OCI-LY7 (cell line): ENCODE results near the gene H1-8. TPM values are rescaled to one million over a fixed set of nuclear protein-coding genes. Genes with fewer than 3 reads are reported as not detected.

Source experiments
- BruUV-seq: library from RNA; stranded (reverse); fragments of 400-500 nt; replicated peaks from 2 replicates; lab custom pipeline; 2021; lab: Mats Ljungman, UMichigan
- CTCF ChIA-PET: fragments of 300-600 bp; sonication (Branson Sonifier 250); formaldehyde crosslinking; loops from one replicate; lab custom pipeline; 2022; ENCODE audit warnings: antibody characterized with exemption; ENCODE audit not compliant: unreplicated experiment; lab: Charles Lee
- POLR2A ChIA-PET: fragments of 300-600 bp; sonication (Branson Sonifier 250); formaldehyde crosslinking; loops from one replicate; lab custom pipeline; 2022; ENCODE audit warnings: antibody characterized with exemption; lab: Charles Lee
- DNase-seq: peaks from one replicate; pipeline ENCODE4 v3.0.0-alpha.2; 2015; ENCODE audit warnings: low spot score
- H2AFZ ChIP-seq: fragments of 200-600 bp; sonication (generic), shearing (Covaris generic); 2 replicates; pipeline ENCODE4 v1.6.1; 2014; ENCODE audit warnings: mild to moderate bottlenecking, antibody characterized with exemption, low read length, moderate library complexity
- H3K27ac ChIP-seq: fragments of 200-600 bp; sonication (generic); 2 replicates; pipeline ENCODE4 v1.5.1; 2014; ENCODE audit warnings: mixed run types, low read depth, mild to moderate bottlenecking, moderate library complexity, low read length, inconsistent platforms; ENCODE audit not compliant: poor library complexity, severe bottlenecking
- H3K36me3 ChIP-seq: fragments of 200-600 bp; sonication (generic); 2 replicates; pipeline ENCODE4 v1.6.1; 2014; ENCODE audit warnings: mild to moderate bottlenecking, antibody characterized with exemption, low read length, moderate library complexity, mixed read lengths; ENCODE audit not compliant: insufficient read depth
- H3K4me1 ChIP-seq: fragments of 200-600 bp; sonication (generic); 2 replicates; pipeline ENCODE4 v1.5.1; 2014; ENCODE audit warnings: mild to moderate bottlenecking, low read length; ENCODE audit not compliant: insufficient read depth, poor library complexity, severe bottlenecking
- H3K4me2 ChIP-seq: fragments of 200-600 bp; sonication (generic); 2 replicates; pipeline ENCODE4 v1.6.1; 2014; ENCODE audit warnings: mild to moderate bottlenecking, low read length
- H3K4me3 ChIP-seq: fragments of 200-600 bp; sonication (generic); 2 replicates; pipeline ENCODE4 v1.5.1; 2014; ENCODE audit warnings: mild to moderate bottlenecking, low read depth, low read length; ENCODE audit not compliant: poor library complexity, severe bottlenecking
- H3K79me2 ChIP-seq: fragments of 200-600 bp; sonication (generic); 2 replicates; pipeline ENCODE4 v1.6.1; 2016; ENCODE audit warnings: low read depth, mild to moderate bottlenecking, low read length, moderate library complexity, mixed read lengths; ENCODE audit not compliant: insufficient read depth
- H3K9me2 ChIP-seq: fragments of 200-600 bp; sonication (generic); 2 replicates; pipeline ENCODE4 v1.6.1; 2016; ENCODE audit warnings: mild to moderate bottlenecking, low read length, mixed read lengths; ENCODE audit not compliant: insufficient read depth
- H3K9me3 ChIP-seq: fragments of 200-600 bp; sonication (generic); 2 replicates; pipeline ENCODE4 v1.6.1; 2014; ENCODE audit warnings: mild to moderate bottlenecking, mixed run types, low read length, mixed read lengths
- H4K20me1 ChIP-seq: fragments of 200-600 bp; sonication (generic); 2 replicates; pipeline ENCODE4 v1.6.1; 2014; ENCODE audit warnings: mild to moderate bottlenecking, antibody characterized with exemption, low read length, moderate library complexity, mixed read lengths; ENCODE audit not compliant: insufficient read depth
- EZH2phosphoT487 ChIP-seq: fragments of 200-600 bp; sonication (generic); IDR thresholded peaks from 2 replicates; pipeline ENCODE4 v1.6.1; 2018; ENCODE audit warnings: low read depth, borderline replicate concordance, mild to moderate bottlenecking, mixed run types, antibody characterized with exemption, low read length, moderate library complexity, mixed read lengths
- intact Hi-C: fragments of 100-400 bp; cut with micrococcal nuclease; formaldehyde crosslinking; loops from one replicate; pipeline ENCODE4 v1.10.0; 2022; ENCODE audit not compliant: unreplicated experiment
- total RNA-seq, 2 experiments: library from RNA; depleted of rRNA in 1 of 2; stranded (reverse); fragments of >200 nt in 1 of 2; shearing (Covaris generic) in 1 of 2; gene quantifications; 2 replicates each; pipeline ENCODE4 v1.2.3, GENCODE V29; 2014 to 2022
- TF ChIP-seq, protein P1 (sequence below): fragments of 200-600 bp; sonication (generic); conservative IDR thresholded peaks from 2 replicates; pipeline ENCODE4 v1.5.1; 2014; ENCODE audit warnings: mild to moderate bottlenecking, antibody characterized with exemption, low read length, moderate library complexity, mixed read lengths

The H1-8 gene
- total RNA-seq, 2 experiments from 2014 or later = not detected

DNA sequence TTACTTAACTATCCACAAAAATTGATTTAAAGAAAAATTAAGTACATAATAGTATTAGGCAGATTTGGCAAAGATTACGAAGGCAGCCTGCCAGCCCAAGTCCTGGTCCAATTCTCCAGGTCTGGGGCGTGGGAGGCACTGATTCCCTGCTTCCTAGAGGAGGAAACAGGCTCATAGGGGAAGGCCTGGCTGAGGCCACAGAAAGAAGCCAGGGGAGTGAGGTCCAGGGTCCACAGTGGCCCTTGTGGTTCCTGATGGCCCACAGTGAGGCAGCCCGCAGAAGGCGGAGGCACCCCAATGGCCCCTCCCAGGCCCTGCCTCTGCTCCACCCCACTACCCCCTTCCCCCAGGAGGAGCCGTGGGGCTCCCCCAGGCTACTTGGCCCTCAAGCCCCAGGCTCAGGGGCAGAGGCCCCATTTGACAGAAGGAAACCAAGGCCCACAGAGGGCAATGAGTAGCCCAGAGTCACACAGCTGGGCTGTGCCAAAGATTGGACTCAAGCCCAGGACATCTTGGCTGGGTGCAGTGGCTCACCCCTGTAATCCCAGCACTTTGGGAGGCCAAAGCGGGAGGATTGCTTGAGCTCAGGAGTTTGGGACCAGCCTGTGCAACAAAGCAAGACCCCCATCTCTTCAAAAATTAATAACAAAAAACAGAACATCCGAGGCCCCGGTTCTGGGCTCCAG is 21.0 kb downstream of the H1-8 start:
- intact Hi-C loops = no loop called here
- no peak for DNase-seq
- POLR2A ChIA-PET = no interaction called here
- no peak overlapping the region for H3K27ac ChIP-seq
- no peaks in the 10 kb centered on the region for H3K36me3 ChIP-seq
- H3K9me3 ChIP-seq = no peaks in the 10 kb centered on the region
- H3K4me1 ChIP-seq = peaks cover 21% of the 10 kb centered on the region
- no TSS peak for BruUV-seq
- no peak overlapping the region for H2AFZ ChIP-seq
- TF ChIP-seq, protein P1, sequence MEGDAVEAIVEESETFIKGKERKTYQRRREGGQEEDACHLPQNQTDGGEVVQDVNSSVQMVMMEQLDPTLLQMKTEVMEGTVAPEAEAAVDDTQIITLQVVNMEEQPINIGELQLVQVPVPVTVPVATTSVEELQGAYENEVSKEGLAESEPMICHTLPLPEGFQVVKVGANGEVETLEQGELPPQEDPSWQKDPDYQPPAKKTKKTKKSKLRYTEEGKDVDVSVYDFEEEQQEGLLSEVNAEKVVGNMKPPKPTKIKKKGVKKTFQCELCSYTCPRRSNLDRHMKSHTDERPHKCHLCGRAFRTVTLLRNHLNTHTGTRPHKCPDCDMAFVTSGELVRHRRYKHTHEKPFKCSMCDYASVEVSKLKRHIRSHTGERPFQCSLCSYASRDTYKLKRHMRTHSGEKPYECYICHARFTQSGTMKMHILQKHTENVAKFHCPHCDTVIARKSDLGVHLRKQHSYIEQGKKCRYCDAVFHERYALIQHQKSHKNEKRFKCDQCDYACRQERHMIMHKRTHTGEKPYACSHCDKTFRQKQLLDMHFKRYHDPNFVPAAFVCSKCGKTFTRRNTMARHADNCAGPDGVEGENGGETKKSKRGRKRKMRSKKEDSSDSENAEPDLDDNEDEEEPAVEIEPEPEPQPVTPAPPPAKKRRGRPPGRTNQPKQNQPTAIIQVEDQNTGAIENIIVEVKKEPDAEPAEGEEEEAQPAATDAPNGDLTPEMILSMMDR = no peak
- TF ChIP-seq EZH2phosphoT487 = no peak
- CTCF ChIA-PET = no interaction called here
- no peak overlapping the region for H3K4me3 ChIP-seq
- no peaks in the 10 kb centered on the region for H3K79me2 ChIP-seq
- H4K20me1 ChIP-seq = no peaks in the 10 kb centered on the region
- no peak overlapping the region for H3K4me2 ChIP-seq
- no peaks in the 10 kb centered on the region for H3K9me2 ChIP-seq

DNA sequence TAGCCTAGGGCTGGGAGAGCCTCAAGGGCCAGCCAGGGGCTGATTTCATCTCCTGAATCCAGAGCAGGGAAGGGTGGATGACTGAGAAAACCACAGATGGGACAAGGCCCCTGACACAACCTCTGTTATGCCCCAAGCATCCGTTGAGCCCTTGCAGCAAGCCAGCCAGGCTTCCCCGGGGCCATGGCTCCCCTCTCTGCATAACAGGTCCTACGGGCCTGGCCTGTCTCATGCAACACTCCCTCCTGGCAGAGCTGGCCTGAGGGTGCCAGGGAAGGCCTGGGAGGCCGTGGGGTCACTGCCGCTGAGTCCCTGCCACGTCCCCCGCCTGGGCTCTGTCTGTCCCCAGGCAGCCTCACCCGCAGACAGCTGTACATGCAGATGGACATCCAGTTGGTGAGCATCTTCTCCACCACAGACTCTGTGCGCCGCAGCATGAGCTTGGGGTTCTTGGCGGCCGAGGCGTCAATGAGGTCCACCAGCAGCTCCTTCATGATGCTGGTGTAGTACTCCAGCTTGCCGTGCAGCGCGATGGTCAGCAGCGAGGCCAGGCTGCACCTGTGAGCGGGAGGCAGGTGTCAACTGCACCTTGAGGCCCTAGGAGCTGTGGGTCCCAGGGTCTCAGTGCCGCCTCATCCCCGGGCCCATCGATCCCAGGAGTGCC is 22.1 kb downstream of the H1-8 start:
- TF ChIP-seq, protein P1 = no peak
- TF ChIP-seq EZH2phosphoT487 = no peak
- POLR2A ChIA-PET = no interaction called here
- no peaks in the 10 kb centered on the region for H3K79me2 ChIP-seq
- H3K4me3 ChIP-seq = no peak overlapping the region
- no TSS peak for BruUV-seq
- no peaks in the 10 kb centered on the region for H3K9me3 ChIP-seq
- CTCF ChIA-PET = no interaction called here
- H3K27ac ChIP-seq = no peak overlapping the region
- H3K36me3 ChIP-seq = no peaks in the 10 kb centered on the region
- H3K9me2 ChIP-seq = no peaks in the 10 kb centered on the region
- no peak for DNase-seq
- intact Hi-C loops = no loop called here
- H4K20me1 ChIP-seq = no peaks in the 10 kb centered on the region
- peaks cover 9% of the 10 kb centered on the region for H3K4me1 ChIP-seq
- no peak overlapping the region for H2AFZ ChIP-seq
- H3K4me2 ChIP-seq = no peak overlapping the region

DNA sequence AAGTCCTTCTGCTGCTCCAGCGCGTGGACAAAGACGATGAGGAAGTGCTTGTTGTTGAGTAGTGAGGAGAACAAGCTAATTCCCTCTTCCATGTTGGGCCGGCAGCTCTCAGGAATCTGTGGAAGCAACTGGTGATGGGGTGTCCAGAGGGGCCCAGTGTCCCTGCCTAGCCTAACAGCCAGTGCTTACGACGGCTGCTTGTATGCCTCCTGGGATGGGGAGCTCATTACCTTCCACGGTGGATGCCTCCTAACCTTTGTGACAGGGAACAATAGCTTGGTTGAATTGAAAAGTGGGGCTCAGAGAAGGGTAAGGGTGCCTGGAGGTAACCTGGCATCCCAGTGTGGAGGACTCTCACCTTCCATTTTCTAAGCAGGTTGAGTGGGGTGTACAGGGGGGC is 22.9 kb downstream of the H1-8 start:
- ChIA-PET POLR2A (interaction anchor here (1.8 kb wide), 1 partner anchor 11 kb away, joined by 8 read pairs; no protein-coding TSS in a partner anchor), CTCF (interaction anchor here (0.8 kb wide), 1 partner anchor 11 kb away, joined by 4 read pairs; no protein-coding TSS in a partner anchor)

More for the DNA sequence above, 22.9 kb downstream of the H1-8 start:
- no peak for DNase-seq
- Histone ChIP-seq H3K9me2 (no peaks in the 10 kb centered on the region), H3K36me3 (no peaks in the 10 kb centered on the region), H3K4me3 (no peak overlapping the region), H3K79me2 (no peaks in the 10 kb centered on the region), H3K4me2 (no peak overlapping the region), H2AFZ (no peak overlapping the region), H3K27ac (no peak overlapping the region), H3K9me3 (no peaks in the 10 kb centered on the region), H4K20me1 (no peaks in the 10 kb centered on the region), H3K4me1 (peaks cover 2% of the 10 kb centered on the region)
- intact Hi-C loops = no loop called here
- BruUV-seq = no TSS peak
- no peak for TF ChIP-seq EZH2phosphoT487
- TF ChIP-seq, protein P1 = no peak
